Panc1 (cell line): Measurements from ENCODE around the gene PMS2. TPM values are rescaled to one million over a fixed set of nuclear protein-coding genes. Genes with fewer than 3 reads are reported as not detected.

ENCODE experiments used
- ATAC-seq: fragments of 200-7000 bp; cut with Tn5 transposase; 2 replicates; pipeline ENCODE4 v1.9.1; 2020; ENCODE audit warnings: mild to moderate bottlenecking, moderate library complexity
- BruUV-seq: library from RNA; stranded (reverse); fragments of 400-500 nt; replicated peaks from 2 replicates; lab custom pipeline; 2021; lab: Mats Ljungman, UMichigan
- CTCF ChIA-PET: fragments of 300-600 bp; sonication (Branson Sonifier 250); formaldehyde crosslinking; loops from one replicate; lab custom pipeline; 2022; ENCODE audit warnings: antibody characterized with exemption; lab: Charles Lee
- POLR2A ChIA-PET: fragments of 300-600 bp; sonication (Branson Sonifier 250); formaldehyde crosslinking; loops from one replicate; lab custom pipeline; 2022; ENCODE audit warnings: antibody characterized with exemption; lab: Charles Lee
- DNase-seq: peaks from one replicate; pipeline ENCODE4 v3.0.0-alpha.2; 2010; ENCODE audit warnings: low read depth, low spot score
- H3K27ac ChIP-seq: 2 replicates; pipeline ENCODE4 v1.5.1; 2011; ENCODE audit warnings: mild to moderate bottlenecking, low read length, inconsistent platforms
- H3K27me3 ChIP-seq: fragments of 200-500 bp; sonication (Bioruptor generic); 2 replicates; pipeline ENCODE4 v1.6.0; 2014; ENCODE audit warnings: low read length, inconsistent platforms; ENCODE audit not compliant: control insufficient read depth, insufficient read depth
- H3K36me3 ChIP-seq: fragments of 200-500 bp; sonication (Bioruptor generic); 2 replicates; pipeline ENCODE4 v1.5.1; 2014; ENCODE audit warnings: inconsistent platforms, mild to moderate bottlenecking, low read length, moderate library complexity; ENCODE audit not compliant: control insufficient read depth, insufficient read depth
- H3K4me1 ChIP-seq: 2 replicates; pipeline ENCODE4 v1.5.1; 2011; ENCODE audit warnings: inconsistent platforms, mild to moderate bottlenecking, low read length, moderate library complexity; ENCODE audit not compliant: control insufficient read depth, insufficient read depth
- H3K4me3 ChIP-seq, 2 experiments: 2 replicates each; pipeline ENCODE4 v1.5.1; 2011 to 2012; ENCODE audit warnings: low read depth in 2 of 2, low read length in 2 of 2, mild to moderate bottlenecking in 2 of 2, inconsistent platforms in 1 of 2, moderate library complexity in 1 of 2
- H3K9me3 ChIP-seq: fragments of 200-500 bp; sonication (Bioruptor generic); 2 replicates; pipeline ENCODE4 v1.5.1; 2014; ENCODE audit warnings: low read depth, mild to moderate bottlenecking, inconsistent platforms, low read length, moderate library complexity; ENCODE audit not compliant: control insufficient read depth, insufficient read depth
- POLR2AphosphoS5 ChIP-seq: IDR thresholded peaks from 2 replicates; pipeline ENCODE4 v1.6.1; 2012; ENCODE audit warnings: mild to moderate bottlenecking, low read depth, low read length, moderate library complexity
- SIN3A ChIP-seq: IDR thresholded peaks from 2 replicates; pipeline ENCODE4 v1.6.1; 2012; ENCODE audit warnings: low read depth, mild to moderate bottlenecking, low read length, moderate library complexity, borderline replicate concordance; ENCODE audit not compliant: insufficient read depth
- TCF7L2 ChIP-seq: IDR thresholded peaks from 2 replicates; pipeline ENCODE4 v1.6.1; 2011; ENCODE audit warnings: mild to moderate bottlenecking, low read depth, low read length, inconsistent platforms
- in situ Hi-C: cut with HindIII; loops from 2 replicates; pipeline ENCODE4 v1.10.0; 2016; ENCODE audit warnings: low sequenced_read_pairs, low pct_unique_long_range_greater_than_20kb
- intact Hi-C: fragments of 100-400 bp; cut with micrococcal nuclease; formaldehyde crosslinking; loops from one replicate; pipeline ENCODE4 v1.10.0; 2022; ENCODE audit not compliant: unreplicated experiment
- total RNA-seq: library from RNA; stranded (reverse); gene quantifications from one replicate; pipeline ENCODE4 v1.2.1, GENCODE V29; 2021; ENCODE audit not compliant: unreplicated experiment
- TF ChIP-seq, protein P1 (sequence below), 2 experiments: IDR thresholded peaks; 2 replicates each; pipeline ENCODE4 v1.6.1; 2011 to 2012; ENCODE audit warnings: low read depth in 2 of 2, control low read depth in 1 of 2, low read length in 1 of 2, mild to moderate bottlenecking in 1 of 2, moderate library complexity in 1 of 2; ENCODE audit not compliant: insufficient read depth in 1 of 2
- TF ChIP-seq, protein P2 (sequence below): fragments of 450-650 bp; IDR thresholded peaks from 2 replicates; pipeline ENCODE4 v1.5.1; 2017; ENCODE audit warnings: mild to moderate bottlenecking

PMS2 gene
- total RNA-seq, 1 experiment from 2014 or later, result 40.2 TPM

DNA sequence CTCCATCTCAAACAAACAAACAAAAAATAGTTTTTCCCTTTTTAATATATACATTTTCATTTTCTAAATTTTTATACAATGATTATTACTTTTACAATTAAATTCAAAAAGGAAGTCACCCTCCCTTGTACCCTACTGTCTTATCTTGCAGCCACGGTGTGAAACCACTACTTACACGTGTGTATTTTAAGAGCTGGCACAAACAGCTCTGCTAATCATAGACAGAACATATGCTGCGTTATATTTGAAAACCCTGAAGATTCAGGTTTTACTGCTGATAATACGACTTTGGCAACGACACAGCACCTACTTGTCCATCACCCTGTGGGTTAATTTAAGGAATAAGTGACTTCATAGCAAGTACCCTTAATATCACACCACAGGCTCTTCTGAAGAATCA, 23.3 kb upstream of the PMS2 start:
- Histone ChIP-seq H3K4me1 (no peaks in the 10 kb centered on the region), H3K9me3 (no peaks in the 10 kb centered on the region), H3K36me3 (peaks cover 21% of the 10 kb centered on the region), H3K27ac (no peak overlapping the region), H3K27me3 (no peaks in the 10 kb centered on the region), H3K4me3 (no peak overlapping the region)
- BruUV-seq, result no TSS peak
- intact Hi-C loops (no loop called here), in situ Hi-C loops (no loop called here)
- CTCF ChIA-PET, result no interaction called here
- ATAC-seq, result no peak
- TF ChIP-seq POLR2AphosphoS5, result no peak
- TF ChIP-seq TCF7L2, result no peak
- TF ChIP-seq, protein P1, sequence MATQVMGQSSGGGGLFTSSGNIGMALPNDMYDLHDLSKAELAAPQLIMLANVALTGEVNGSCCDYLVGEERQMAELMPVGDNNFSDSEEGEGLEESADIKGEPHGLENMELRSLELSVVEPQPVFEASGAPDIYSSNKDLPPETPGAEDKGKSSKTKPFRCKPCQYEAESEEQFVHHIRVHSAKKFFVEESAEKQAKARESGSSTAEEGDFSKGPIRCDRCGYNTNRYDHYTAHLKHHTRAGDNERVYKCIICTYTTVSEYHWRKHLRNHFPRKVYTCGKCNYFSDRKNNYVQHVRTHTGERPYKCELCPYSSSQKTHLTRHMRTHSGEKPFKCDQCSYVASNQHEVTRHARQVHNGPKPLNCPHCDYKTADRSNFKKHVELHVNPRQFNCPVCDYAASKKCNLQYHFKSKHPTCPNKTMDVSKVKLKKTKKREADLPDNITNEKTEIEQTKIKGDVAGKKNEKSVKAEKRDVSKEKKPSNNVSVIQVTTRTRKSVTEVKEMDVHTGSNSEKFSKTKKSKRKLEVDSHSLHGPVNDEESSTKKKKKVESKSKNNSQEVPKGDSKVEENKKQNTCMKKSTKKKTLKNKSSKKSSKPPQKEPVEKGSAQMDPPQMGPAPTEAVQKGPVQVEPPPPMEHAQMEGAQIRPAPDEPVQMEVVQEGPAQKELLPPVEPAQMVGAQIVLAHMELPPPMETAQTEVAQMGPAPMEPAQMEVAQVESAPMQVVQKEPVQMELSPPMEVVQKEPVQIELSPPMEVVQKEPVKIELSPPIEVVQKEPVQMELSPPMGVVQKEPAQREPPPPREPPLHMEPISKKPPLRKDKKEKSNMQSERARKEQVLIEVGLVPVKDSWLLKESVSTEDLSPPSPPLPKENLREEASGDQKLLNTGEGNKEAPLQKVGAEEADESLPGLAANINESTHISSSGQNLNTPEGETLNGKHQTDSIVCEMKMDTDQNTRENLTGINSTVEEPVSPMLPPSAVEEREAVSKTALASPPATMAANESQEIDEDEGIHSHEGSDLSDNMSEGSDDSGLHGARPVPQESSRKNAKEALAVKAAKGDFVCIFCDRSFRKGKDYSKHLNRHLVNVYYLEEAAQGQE (IDR thresholded peaks at IDR 0.05; ENCODE audit: insufficient read depth in 1 of 2, low read depth in 2 of 2, low read length in 1 of 2), result no peak
- TF ChIP-seq SIN3A, result no peak
- TF ChIP-seq, protein P2, sequence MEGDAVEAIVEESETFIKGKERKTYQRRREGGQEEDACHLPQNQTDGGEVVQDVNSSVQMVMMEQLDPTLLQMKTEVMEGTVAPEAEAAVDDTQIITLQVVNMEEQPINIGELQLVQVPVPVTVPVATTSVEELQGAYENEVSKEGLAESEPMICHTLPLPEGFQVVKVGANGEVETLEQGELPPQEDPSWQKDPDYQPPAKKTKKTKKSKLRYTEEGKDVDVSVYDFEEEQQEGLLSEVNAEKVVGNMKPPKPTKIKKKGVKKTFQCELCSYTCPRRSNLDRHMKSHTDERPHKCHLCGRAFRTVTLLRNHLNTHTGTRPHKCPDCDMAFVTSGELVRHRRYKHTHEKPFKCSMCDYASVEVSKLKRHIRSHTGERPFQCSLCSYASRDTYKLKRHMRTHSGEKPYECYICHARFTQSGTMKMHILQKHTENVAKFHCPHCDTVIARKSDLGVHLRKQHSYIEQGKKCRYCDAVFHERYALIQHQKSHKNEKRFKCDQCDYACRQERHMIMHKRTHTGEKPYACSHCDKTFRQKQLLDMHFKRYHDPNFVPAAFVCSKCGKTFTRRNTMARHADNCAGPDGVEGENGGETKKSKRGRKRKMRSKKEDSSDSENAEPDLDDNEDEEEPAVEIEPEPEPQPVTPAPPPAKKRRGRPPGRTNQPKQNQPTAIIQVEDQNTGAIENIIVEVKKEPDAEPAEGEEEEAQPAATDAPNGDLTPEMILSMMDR, result no peak
- no peak for DNase-seq
- POLR2A ChIA-PET, result no interaction called here

DNA sequence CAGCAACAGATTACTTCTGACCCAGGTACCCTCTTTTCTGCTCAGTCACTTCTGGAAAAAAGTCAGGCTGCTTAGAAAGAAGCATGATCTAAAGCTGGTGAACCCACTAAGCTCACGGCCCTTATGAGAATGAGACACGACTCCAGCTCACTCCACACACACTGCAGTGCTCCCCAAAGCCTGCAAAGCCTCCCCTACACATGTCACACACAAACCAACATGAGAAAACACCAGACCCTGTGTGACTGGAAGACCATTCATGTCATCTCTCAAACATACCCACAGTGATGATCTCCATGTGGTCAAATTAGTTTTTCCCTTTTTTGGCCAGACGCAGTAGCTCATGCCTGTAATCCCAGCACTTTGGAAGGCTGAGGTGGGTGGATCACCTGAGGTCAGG, 22.7 kb upstream of the PMS2 start:
- H3K36me3 ChIP-seq, result peaks cover 19% of the 10 kb centered on the region
- POLR2A ChIA-PET, result no interaction called here
- H3K9me3 ChIP-seq, result no peaks in the 10 kb centered on the region
- H3K27ac ChIP-seq, result no peak overlapping the region
- TF ChIP-seq POLR2AphosphoS5, result no peak
- TF ChIP-seq, protein P1 (IDR thresholded peaks at IDR 0.05; ENCODE audit: insufficient read depth in 1 of 2, low read depth in 2 of 2, low read length in 1 of 2), result no peak
- TF ChIP-seq TCF7L2, result no peak
- no peak for TF ChIP-seq SIN3A
- TF ChIP-seq, protein P2, result no peak
- no peak overlapping the region for H3K4me3 ChIP-seq
- in situ Hi-C loops, result no loop called here
- CTCF ChIA-PET, result no interaction called here
- intact Hi-C loops, result no loop called here
- no peaks in the 10 kb centered on the region for H3K27me3 ChIP-seq
- no TSS peak for BruUV-seq
- no peaks in the 10 kb centered on the region for H3K4me1 ChIP-seq
- DNase-seq (no peak), ATAC-seq (no peak)
